NCI-H510A treated with DMSO at 0.1 percent for 48 hours (cell line): ENCODE data around the gene CEND1.

Experiments used
- DNase-seq: peaks from one replicate; lab custom pipeline; 2025; lab: John Stamatoyannopoulos, UW

Gene CEND1

GRCh38 chr11:794766-795633 is 5.1 kb upstream of the CEND1 start:
- DNase-seq, result no peak

GRCh38 chr11:794013-794765 is 4.3 kb upstream of the CEND1 start:
- no peak for DNase-seq

- DNase-seq, result no peak
These were observed 3.7 kb upstream of the CEND1 start for GRCh38 chr11:793556-793955.

GRCh38 chr11:792873-793272 is 3.0 kb upstream of the CEND1 start:
- peak; percentile 19 for DNase-seq

- DNase-seq, result no peak
These were observed 2.6 kb upstream of the CEND1 start for GRCh38 chr11:792535-792821.

- no peak for DNase-seq
These were observed 2.0 kb upstream of the CEND1 start for GRCh38 chr11:791658-792534.

- DNase-seq, result no peak
These were observed 1.1 kb upstream of the CEND1 start for GRCh38 chr11:790721-791564.

GRCh38 chr11:788953-789940 is 643 bp downstream of the CEND1 start:
- DNase-seq, result no peak

GRCh38 chr11:788009-788640 is 1.8 kb downstream of the CEND1 start:
- DNase-seq, result no peak

GRCh38 chr11:787084-787675 is 2.7 kb downstream of the CEND1 start:
- no peak for DNase-seq

- no peak for DNase-seq
These were observed 3.4 kb downstream of the CEND1 start for GRCh38 chr11:786235-787083.

- DNase-seq, result peak; percentile 18
These were observed 6.3 kb downstream of the CEND1 start for GRCh38 chr11:783581-784015.

GRCh38 chr11:782264-783174 is 7.4 kb downstream of the CEND1 start:
- no peak for DNase-seq

GRCh38 chr11:779955-780532 is 9.8 kb downstream of the CEND1 start:
- DNase-seq, result no peak

GRCh38 chr11:778976-779954 is 10.6 kb downstream of the CEND1 start:
- DNase-seq, result no peak
